Loucy (cell line): ENCODE data around the gene TARBP1.

Experiments
- H2AFZ ChIP-seq: fragments of 200-600 bp; sonication (generic); 2 replicates; pipeline ENCODE4 v1.6.0; 2016; ENCODE audit warnings: antibody characterized with exemption, mild to moderate bottlenecking, low read length, moderate library complexity
- H3F3A ChIP-seq: fragments of 200-600 bp; 2 replicates; pipeline ENCODE4 v1.6.0; 2016; ENCODE audit warnings: antibody characterized with exemption, low read depth, mild to moderate bottlenecking
- H3K27me3 ChIP-seq: fragments of 200-600 bp; sonication (generic); 2 replicates; pipeline ENCODE4 v1.6.1; 2014; ENCODE audit warnings: low read length, mild to moderate bottlenecking; ENCODE audit not compliant: insufficient read depth, poor library complexity, severe bottlenecking
- H3K36me3 ChIP-seq: fragments of 200-600 bp; sonication (generic); 2 replicates; pipeline ENCODE4 v1.6.1; 2016; ENCODE audit warnings: low read length; ENCODE audit not compliant: insufficient read depth
- H3K4me1 ChIP-seq: fragments of 200-600 bp; sonication (generic); 2 replicates; pipeline ENCODE4 v1.5.1; 2014; ENCODE audit warnings: low read length, mild to moderate bottlenecking; ENCODE audit not compliant: insufficient read depth, poor library complexity, severe bottlenecking
- H3K4me2 ChIP-seq: fragments of 200-600 bp; sonication (generic); 2 replicates; pipeline ENCODE4 v1.6.0; 2014; ENCODE audit warnings: antibody characterized with exemption, low read length, low read depth, mild to moderate bottlenecking; ENCODE audit not compliant: poor library complexity, severe bottlenecking
- H3K4me3 ChIP-seq: fragments of 200-600 bp; sonication (generic); 2 replicates; pipeline ENCODE4 v1.5.1; 2014; ENCODE audit warnings: low read length, mild to moderate bottlenecking, mixed read lengths; ENCODE audit not compliant: poor library complexity, severe bottlenecking
- H3K79me2 ChIP-seq: fragments of 200-600 bp; sonication (generic); 2 replicates; pipeline ENCODE4 v1.6.1; 2014; ENCODE audit warnings: low read length; ENCODE audit not compliant: insufficient read depth
- H3K9ac ChIP-seq: fragments of 200-600 bp; sonication (generic); 2 replicates; pipeline ENCODE4 v1.6.0; 2014; ENCODE audit warnings: mild to moderate bottlenecking, low read depth, low read length, moderate library complexity; ENCODE audit not compliant: poor library complexity, severe bottlenecking
- H3K9me2 ChIP-seq: fragments of 200-600 bp; sonication (generic); replicated peaks from 2 replicates; pipeline ENCODE4 v1.6.1; 2016; ENCODE audit warnings: low read depth, low read length, mixed read lengths
- H3K9me3 ChIP-seq: fragments of 200-600 bp; sonication (generic); 2 replicates; pipeline ENCODE4 v1.6.1; 2014; ENCODE audit warnings: mild to moderate bottlenecking, antibody characterized with exemption, low read length, low read depth; ENCODE audit not compliant: insufficient read depth
- H4K20me1 ChIP-seq: fragments of 200-600 bp; sonication (generic); 2 replicates; pipeline ENCODE4 v1.6.0; 2014; ENCODE audit warnings: antibody characterized with exemption, low read length, mild to moderate bottlenecking; ENCODE audit not compliant: insufficient read depth, poor library complexity, severe bottlenecking
- EZH2phosphoT487 ChIP-seq: fragments of 200-600 bp; IDR thresholded peaks from 2 replicates; pipeline ENCODE4 v1.6.1; 2018; ENCODE audit warnings: antibody characterized with exemption, mild to moderate bottlenecking, moderate library complexity, borderline replicate concordance
- TF ChIP-seq, protein P1 (sequence below): fragments of 200-600 bp; sonication (generic); conservative IDR thresholded peaks from 2 replicates; pipeline ENCODE4 v1.5.1; 2014; ENCODE audit warnings: mild to moderate bottlenecking, antibody characterized with exemption, low read length

TARBP1 gene

DNA sequence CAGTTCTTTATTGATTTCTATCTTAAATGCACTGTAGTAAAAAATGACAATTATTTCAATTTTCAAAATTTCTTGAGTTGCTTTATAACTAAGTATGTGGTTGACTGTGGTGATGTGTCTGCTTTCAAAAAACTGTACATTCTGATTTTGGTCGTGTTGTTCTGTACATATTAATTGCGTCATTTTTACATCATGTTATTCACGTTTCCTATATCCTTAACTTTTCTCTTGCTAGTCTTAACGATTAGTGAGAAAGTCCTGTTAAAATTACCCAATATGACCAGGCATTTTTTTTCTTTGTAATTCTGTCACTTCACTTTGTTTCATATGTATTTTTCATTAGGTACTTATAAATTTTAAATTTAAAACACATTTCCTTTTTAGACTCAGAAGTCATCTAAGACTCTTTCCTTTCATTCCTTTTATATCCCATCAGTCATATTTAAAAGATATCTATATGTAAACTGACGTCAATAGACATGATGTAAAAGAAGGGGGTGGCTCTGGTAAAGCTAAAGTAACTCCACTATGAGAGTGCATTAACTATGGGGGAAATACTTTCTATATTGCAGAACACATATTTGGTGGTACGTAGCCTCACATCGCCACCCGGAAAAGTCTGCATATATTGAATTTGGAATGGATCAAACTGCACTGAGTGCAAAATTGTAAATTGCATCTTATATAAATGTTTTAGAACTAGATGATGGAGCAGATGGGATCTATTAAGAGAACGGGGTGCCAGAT, 106.8 kb downstream of the TARBP1 start:
- peaks cover 45% of the 10 kb centered on the region for H3K79me2 ChIP-seq
- peaks cover 33% of the 10 kb centered on the region for H3K4me1 ChIP-seq

DNA sequence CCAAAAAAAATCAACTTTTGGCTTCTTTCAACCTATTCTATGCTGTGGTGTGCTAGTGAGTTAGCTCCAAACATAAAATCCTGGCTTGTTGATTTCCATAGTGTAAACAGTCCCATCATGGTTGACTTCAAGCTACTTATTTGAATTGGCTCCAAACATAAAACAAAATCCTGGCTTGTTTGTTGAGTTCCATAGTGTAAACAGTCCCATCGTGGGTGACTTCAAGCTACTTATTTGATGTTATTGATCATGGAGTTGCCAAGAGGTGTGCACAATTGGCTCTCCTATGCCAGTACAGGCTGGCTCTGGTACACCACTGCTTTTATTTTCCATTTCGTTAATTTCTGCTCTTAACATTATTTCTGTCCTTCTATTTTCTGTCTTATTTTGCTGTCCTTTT, 107.6 kb downstream of the TARBP1 start:
- no peak overlapping the region for H2AFZ ChIP-seq
- peak overlapping the region; percentile 87 for H3K4me2 ChIP-seq
- H3K9me3 ChIP-seq, result no peaks in the 10 kb centered on the region
- H3K36me3 ChIP-seq, result no peaks in the 10 kb centered on the region
- H3K4me3 ChIP-seq, result peak overlapping the region; percentile 98
- TF ChIP-seq, protein P1, sequence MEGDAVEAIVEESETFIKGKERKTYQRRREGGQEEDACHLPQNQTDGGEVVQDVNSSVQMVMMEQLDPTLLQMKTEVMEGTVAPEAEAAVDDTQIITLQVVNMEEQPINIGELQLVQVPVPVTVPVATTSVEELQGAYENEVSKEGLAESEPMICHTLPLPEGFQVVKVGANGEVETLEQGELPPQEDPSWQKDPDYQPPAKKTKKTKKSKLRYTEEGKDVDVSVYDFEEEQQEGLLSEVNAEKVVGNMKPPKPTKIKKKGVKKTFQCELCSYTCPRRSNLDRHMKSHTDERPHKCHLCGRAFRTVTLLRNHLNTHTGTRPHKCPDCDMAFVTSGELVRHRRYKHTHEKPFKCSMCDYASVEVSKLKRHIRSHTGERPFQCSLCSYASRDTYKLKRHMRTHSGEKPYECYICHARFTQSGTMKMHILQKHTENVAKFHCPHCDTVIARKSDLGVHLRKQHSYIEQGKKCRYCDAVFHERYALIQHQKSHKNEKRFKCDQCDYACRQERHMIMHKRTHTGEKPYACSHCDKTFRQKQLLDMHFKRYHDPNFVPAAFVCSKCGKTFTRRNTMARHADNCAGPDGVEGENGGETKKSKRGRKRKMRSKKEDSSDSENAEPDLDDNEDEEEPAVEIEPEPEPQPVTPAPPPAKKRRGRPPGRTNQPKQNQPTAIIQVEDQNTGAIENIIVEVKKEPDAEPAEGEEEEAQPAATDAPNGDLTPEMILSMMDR, result no peak
- no peak for TF ChIP-seq EZH2phosphoT487
- no peaks in the 10 kb centered on the region for H3K27me3 ChIP-seq
- H4K20me1 ChIP-seq, result no peaks in the 10 kb centered on the region
- H3K9ac ChIP-seq, result no peak overlapping the region
- H3K9me2 ChIP-seq, result no peaks in the 10 kb centered on the region
- peaks cover 33% of the 10 kb centered on the region for H3K4me1 ChIP-seq
- 0 out of 2 replicates have a peak, but pooled peaks cover 6% of the 10 kb centered on the region for H3F3A ChIP-seq
- peaks cover 41% of the 10 kb centered on the region for H3K79me2 ChIP-seq

More for the DNA sequence above, 106.8 kb downstream of the TARBP1 start:
- no peaks in the 10 kb centered on the region for H4K20me1 ChIP-seq
- peak overlapping the region; percentile 98 for H3K9ac ChIP-seq
- no peaks in the 10 kb centered on the region for H3K27me3 ChIP-seq
- peak overlapping the region; percentile 98 for H3K4me3 ChIP-seq
- TF ChIP-seq EZH2phosphoT487, result no peak
- TF ChIP-seq, protein P1, result no peak
- no peaks in the 10 kb centered on the region for H3K9me2 ChIP-seq
- H2AFZ ChIP-seq, result no peak overlapping the region
- no peaks in the 10 kb centered on the region for H3K36me3 ChIP-seq
- no peaks in the 10 kb centered on the region for H3K9me3 ChIP-seq
- peak overlapping the region; percentile 87 for H3K4me2 ChIP-seq
- H3F3A ChIP-seq, result 0 out of 2 replicates have a peak, but pooled peaks cover 6% of the 10 kb centered on the region

- H3K4me3 ChIP-seq, result no peak overlapping the region
- H3K4me1 ChIP-seq, result peaks cover 24% of the 10 kb centered on the region
- TF ChIP-seq EZH2phosphoT487, result no peak
- TF ChIP-seq, protein P1, result no peak
- no peaks in the 10 kb centered on the region for H4K20me1 ChIP-seq
- H3K9me2 ChIP-seq, result no peaks in the 10 kb centered on the region
- H3F3A ChIP-seq, result 0 out of 2 replicates have a peak, but pooled peaks cover 6% of the 10 kb centered on the region
- no peaks in the 10 kb centered on the region for H3K27me3 ChIP-seq
- H3K36me3 ChIP-seq, result no peaks in the 10 kb centered on the region
- H3K4me2 ChIP-seq, result no peak overlapping the region
- H3K9ac ChIP-seq, result no peak overlapping the region
- H3K79me2 ChIP-seq, result peaks cover 25% of the 10 kb centered on the region
- H2AFZ ChIP-seq, result no peak overlapping the region
- no peaks in the 10 kb centered on the region for H3K9me3 ChIP-seq
Measured at GRCh38 chr1:234369784-234370183, 109.2 kb downstream of the TARBP1 start.
